Measurements from ENCODE around the gene PEX6.

The PEX6 gene

DNA sequence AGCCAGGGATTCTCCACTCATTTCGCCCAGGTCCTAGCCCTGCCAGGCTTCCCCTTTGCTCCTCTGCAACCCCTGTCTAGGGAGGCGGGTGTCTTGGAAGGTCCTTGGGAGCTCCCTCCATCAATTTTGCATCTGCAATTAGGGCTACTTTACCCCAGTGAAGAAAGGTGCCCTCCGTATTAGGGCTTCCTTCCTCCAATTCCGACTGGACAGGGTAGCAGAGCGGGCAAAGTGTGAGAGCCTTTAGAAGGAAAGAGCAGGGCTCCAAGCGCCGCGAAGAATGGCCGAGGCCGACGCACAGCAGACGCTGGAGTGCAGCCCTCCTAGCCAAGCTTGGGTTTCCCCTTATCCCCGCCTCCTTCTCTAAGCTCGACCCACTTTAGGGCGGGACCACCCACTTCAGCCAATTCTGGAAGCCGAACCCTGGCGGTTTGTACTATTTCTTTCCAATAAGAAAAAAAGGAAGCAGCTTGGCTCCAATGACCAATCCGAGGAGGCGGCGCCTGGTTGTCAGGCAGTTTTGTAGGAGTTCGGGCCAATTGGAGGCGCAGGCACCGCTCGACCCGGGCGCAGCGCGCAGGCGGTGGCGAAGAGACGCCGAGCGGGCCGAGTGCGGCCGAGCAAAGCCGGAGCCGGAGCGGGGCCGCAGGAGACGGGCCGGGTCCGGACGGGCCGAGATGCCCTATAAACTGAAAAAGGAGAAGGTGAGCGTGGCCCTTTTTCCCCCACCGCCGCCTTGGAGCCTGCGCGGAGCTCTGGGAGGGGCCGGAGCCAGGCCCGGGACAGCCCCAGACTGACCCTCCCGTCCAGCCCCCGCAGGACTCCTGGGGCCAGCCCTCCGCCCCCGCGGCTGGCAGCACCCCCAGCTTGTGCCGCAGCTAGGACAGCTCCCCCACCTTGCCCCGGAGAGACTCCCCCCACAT lies 5.3 kb upstream of the PEX6 start, which contains the start of gene PPP2R5D:
Gene PPP2R5D (plus strand): TSS at position 570 of the 923 bp plus-strand sequence. CDS start 108 bp downstream, at position 678.
- H3K4me3 ChIP-seq (ENCODE audit: low read depth, low read length): peak within 1 kb of the TSS; percentile 77
- TF ChIP-seq, protein P1, sequence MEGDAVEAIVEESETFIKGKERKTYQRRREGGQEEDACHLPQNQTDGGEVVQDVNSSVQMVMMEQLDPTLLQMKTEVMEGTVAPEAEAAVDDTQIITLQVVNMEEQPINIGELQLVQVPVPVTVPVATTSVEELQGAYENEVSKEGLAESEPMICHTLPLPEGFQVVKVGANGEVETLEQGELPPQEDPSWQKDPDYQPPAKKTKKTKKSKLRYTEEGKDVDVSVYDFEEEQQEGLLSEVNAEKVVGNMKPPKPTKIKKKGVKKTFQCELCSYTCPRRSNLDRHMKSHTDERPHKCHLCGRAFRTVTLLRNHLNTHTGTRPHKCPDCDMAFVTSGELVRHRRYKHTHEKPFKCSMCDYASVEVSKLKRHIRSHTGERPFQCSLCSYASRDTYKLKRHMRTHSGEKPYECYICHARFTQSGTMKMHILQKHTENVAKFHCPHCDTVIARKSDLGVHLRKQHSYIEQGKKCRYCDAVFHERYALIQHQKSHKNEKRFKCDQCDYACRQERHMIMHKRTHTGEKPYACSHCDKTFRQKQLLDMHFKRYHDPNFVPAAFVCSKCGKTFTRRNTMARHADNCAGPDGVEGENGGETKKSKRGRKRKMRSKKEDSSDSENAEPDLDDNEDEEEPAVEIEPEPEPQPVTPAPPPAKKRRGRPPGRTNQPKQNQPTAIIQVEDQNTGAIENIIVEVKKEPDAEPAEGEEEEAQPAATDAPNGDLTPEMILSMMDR (IDR thresholded peaks at IDR 0.05; ENCODE audit: low read depth, low read length): no peak

DNA sequence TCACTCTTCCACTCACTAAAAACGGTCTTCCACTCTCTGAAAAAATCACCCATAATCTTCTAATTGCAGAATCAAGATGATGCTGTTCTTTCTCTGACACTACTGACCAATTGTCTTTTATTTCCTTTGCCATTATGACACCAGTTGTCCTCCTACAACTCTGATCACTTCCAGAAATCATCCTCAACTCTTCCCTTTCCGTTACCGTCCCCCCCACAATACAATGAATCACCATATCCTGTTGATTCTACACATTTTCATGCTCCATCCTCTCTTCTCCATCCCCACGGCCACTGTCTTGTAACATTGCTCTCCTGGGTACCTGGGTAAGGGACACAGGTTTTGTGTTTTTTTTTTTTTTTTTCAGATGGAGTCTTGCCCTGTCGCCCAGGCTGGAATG lies 2.9 kb upstream of the PEX6 start:
- H3K4me3 ChIP-seq (ENCODE audit: low read depth, low read length): no peak overlapping the region
- TF ChIP-seq, protein P1 (IDR thresholded peaks at IDR 0.05; ENCODE audit: low read depth, low read length): no peak

- TF ChIP-seq, protein P1 (IDR thresholded peaks at IDR 0.05; ENCODE audit: low read depth, low read length): no peak
- H3K4me3 ChIP-seq (ENCODE audit: low read depth, low read length): peak overlapping the region; percentile 80
These were observed 669 bp upstream of the PEX6 start for GRCh38 chr6:42979523-42980177.

DNA sequence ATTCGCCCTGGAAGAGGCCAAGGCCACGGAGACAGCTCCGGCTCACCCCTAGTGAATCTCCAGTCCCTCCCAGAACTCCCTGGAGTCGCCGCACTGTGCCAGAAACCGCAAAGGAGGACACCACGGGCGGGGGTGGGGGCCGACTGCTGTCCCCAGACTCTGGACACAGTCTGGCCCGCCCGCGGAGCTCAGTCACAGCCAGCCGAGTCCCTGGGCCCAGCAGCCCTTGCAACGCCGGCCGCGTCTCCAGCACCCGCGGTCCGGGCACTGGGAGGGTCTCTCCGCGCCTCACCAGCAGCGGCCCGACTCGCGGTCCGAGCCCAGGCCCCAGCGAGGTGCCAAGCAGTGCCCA lies 518 bp downstream of the PEX6 start:
- TF ChIP-seq, protein P1 (IDR thresholded peaks at IDR 0.05; ENCODE audit: low read depth, low read length): no peak
- H3K4me3 ChIP-seq (ENCODE audit: low read depth, low read length): peak overlapping the region; percentile 80

- H3K4me3 ChIP-seq (ENCODE audit: low read depth, low read length): no peak overlapping the region
- TF ChIP-seq, protein P1 (IDR thresholded peaks at IDR 0.05; ENCODE audit: low read depth, low read length): no peak
These were observed 4.0 kb downstream of the PEX6 start for GRCh38 chr6:42974919-42975505.

GRCh38 chr6:42973926-42974325 lies 5.1 kb downstream of the PEX6 start:
- TF ChIP-seq, protein P1 (IDR thresholded peaks at IDR 0.05; ENCODE audit: low read depth, low read length): no peak
- no peak overlapping the region for H3K4me3 ChIP-seq (ENCODE audit: low read depth, low read length)
